Activated naive CD8-positive, alpha-beta T cell treated with anti-CD3 and anti-CD28 coated beads for 36 hours (primary cell): Measurements from ENCODE around the gene KRT16. TPM values are rescaled to one million over a fixed set of nuclear protein-coding genes. Genes with fewer than 3 reads are reported as not detected.
"Not testable (repeated sequence)": the region's sequence is repeated elsewhere in the genome, so short reads cannot be mapped to it uniquely, and the experiment has no call there.

Experiments used
- DNase-seq: peaks from one replicate; pipeline ENCODE4 v3.0.0; 2021
- H3K27ac Mint-ChIP-seq: one replicate; pipeline ENCODE4 v1.8.0; 2022; ENCODE audit warnings: mild to moderate bottlenecking, moderate library complexity, mixed read lengths
- H3K27me3 Mint-ChIP-seq: one replicate; pipeline ENCODE4 v1.8.0; 2022; ENCODE audit warnings: mild to moderate bottlenecking, mixed read lengths
- H3K36me3 Mint-ChIP-seq: one replicate; pipeline ENCODE4 v1.8.0; 2021; ENCODE audit warnings: mild to moderate bottlenecking, mixed read lengths
- H3K4me1 Mint-ChIP-seq: one replicate; pipeline ENCODE4 v1.8.0; 2021; ENCODE audit warnings: mixed read lengths
- H3K4me3 Mint-ChIP-seq: one replicate; pipeline ENCODE4 v1.8.0; 2022; ENCODE audit warnings: mild to moderate bottlenecking, moderate library complexity, mixed read lengths
- H3K9me3 Mint-ChIP-seq: one replicate; pipeline ENCODE4 v1.8.0; 2022; ENCODE audit warnings: mixed read lengths
- total RNA-seq, 2 experiments: library from RNA; stranded (reverse); gene quantifications; one replicate each; pipeline ENCODE4 v1.2.3, GENCODE V29; 2021

KRT16 gene
- not detected for total RNA-seq

DNA sequence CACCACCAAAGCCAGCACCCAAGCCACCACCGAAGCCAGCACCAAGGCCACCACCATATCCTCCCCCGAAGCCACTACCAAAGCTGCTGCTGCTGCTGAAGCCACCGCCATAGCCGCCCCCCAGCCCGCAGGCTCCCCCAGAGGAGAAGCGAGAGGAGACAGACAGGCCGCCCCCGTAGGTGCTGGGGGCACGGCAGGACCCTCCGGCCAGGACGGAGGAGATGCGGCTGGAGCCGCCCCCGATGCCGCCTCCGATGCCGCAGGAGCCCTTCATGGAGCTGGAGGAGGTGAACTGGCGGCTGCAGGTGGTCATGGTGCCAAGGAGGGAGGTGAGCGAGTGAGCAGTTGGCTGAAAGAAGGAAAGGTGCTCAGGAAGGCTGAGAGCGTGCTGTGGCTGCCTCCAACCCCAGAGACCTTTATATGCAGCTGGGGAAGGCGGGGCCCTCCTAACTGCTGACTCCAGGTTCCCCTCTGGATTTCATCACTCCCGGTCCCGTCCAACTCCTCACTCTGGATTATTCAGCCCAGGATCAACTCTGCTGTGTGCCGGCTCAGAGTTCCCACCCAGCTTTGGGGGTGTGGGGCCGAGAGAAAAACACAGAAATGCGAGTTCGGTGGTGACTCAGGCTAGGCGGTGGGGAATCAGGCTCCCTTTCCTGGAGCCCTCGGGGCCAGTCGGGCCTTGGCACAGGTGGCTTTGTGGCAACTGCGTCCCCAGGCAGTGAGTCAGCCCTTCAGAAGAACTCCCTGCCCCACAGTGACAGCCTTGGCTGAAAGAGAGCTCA lies at the start of gene KRT16:
KRT16 (minus strand) TSS at position 392 of the 785 bp plus-strand sequence; CDS start at position 313, 79 bp downstream.
- not testable (repeated sequence) for H3K36me3 Mint-ChIP-seq, H3K27ac Mint-ChIP-seq, H3K4me3 Mint-ChIP-seq, H3K4me1 Mint-ChIP-seq, DNase-seq, H3K9me3 Mint-ChIP-seq
- H3K27me3 Mint-ChIP-seq = peaks cover 16% of the 10 kb centered on the region

DNA sequence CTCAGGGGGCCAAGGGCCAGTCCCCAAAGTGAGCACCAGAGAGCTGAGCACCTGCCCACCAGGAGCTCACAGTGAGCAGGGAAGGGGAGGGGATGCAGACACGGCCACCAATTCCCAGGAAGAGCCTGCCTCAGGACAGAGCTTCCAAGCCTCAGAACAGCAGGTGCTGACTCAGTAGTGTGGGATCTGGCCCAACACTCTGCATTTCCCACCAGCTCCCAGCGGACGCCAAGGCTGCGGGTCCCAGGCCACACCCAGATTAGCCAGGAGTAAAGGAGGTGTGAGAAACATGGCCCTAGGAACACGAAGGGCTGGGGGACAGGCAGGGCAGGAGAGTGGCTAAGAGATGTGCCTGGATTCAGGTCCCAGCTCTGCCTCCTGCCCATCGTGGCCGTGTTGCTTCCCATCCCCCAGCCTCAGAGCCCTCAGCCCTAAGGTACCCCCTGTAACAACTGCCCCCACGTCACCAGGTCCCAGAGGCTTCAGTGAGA lies 47.7 kb upstream of the KRT16 start:
- no peaks in the 10 kb centered on the region for H3K27me3 Mint-ChIP-seq
- H3K36me3 Mint-ChIP-seq = no peaks in the 10 kb centered on the region
- H3K4me1 Mint-ChIP-seq = peaks cover 7% of the 10 kb centered on the region

DNA sequence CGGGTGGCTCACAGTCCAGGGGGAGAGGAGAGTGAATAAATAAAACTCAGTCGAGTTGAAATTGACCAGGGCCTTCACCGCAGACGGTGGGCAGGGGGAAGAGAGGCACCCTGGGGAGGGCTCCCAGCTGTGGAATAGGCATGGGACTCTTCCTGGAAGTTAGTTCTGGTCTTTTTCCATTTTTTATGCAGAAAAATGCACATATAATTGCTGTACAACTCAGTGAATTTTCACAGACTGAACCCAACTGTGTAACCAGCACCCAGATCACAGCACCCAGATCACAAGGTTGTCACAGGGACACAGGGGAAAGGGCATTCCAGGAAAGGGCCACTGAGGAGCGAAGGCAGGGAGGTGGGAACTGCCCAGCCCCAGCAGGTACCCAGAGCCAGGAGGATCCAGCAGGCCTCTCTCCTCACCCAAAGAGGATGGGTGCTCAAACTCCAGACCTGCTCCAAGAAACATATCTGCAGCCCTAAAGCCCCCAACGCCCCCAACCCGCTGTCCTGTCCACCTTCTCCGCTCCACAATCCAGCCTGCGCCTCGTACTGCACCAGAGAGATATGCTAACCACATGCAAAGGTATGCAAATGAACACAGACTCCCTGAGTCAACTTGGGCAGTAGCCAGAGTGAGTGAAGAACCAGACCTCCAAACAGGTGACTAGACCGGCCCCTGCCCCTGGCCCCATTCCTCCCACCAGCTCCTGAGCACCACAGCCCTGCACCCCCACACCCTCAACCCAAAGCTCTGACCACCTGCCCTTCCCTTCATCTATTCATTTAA lies 47.1 kb upstream of the KRT16 start:
- Mint-ChIP-seq H3K27me3 (no peaks in the 10 kb centered on the region), H3K4me1 (peaks cover 4% of the 10 kb centered on the region)

More for the DNA sequence above, 47.7 kb upstream of the KRT16 start:
- H3K27ac Mint-ChIP-seq = no peak overlapping the region
- H3K4me3 Mint-ChIP-seq = no peak overlapping the region
- H3K9me3 Mint-ChIP-seq = no peaks in the 10 kb centered on the region
- no peak for DNase-seq

DNA sequence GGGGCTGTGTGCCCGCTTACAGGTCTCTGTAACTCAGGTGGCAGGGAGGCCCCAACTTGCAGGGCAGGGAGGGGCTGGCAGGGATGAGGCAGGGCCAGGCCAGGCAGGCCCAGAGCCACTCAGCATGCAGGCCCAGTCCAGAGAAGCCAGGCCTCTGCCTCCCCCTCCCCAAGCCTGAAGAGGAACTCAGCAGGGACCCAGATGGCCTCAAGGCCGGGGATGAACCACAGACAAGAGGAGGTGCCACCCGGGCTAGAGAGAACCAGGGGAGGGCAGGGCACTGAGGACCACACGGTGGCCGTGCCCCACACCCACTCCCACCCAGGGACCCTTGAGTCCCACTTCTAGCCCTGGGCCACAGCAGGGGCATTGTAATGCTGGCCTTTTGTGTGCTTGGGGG lies 46.3 kb upstream of the KRT16 start:
- no peaks in the 10 kb centered on the region for H3K36me3 Mint-ChIP-seq
- no peak overlapping the region for H3K27ac Mint-ChIP-seq
- H3K9me3 Mint-ChIP-seq = no peaks in the 10 kb centered on the region
- DNase-seq = no peak
- no peaks in the 10 kb centered on the region for H3K4me1 Mint-ChIP-seq
- no peak overlapping the region for H3K4me3 Mint-ChIP-seq
- H3K27me3 Mint-ChIP-seq = no peaks in the 10 kb centered on the region

More for the DNA sequence above, 47.1 kb upstream of the KRT16 start:
- H3K36me3 Mint-ChIP-seq = no peaks in the 10 kb centered on the region
- H3K27ac Mint-ChIP-seq = no peak overlapping the region
- no peaks in the 10 kb centered on the region for H3K9me3 Mint-ChIP-seq
- DNase-seq = no peak
- H3K4me3 Mint-ChIP-seq = no peak overlapping the region

DNA sequence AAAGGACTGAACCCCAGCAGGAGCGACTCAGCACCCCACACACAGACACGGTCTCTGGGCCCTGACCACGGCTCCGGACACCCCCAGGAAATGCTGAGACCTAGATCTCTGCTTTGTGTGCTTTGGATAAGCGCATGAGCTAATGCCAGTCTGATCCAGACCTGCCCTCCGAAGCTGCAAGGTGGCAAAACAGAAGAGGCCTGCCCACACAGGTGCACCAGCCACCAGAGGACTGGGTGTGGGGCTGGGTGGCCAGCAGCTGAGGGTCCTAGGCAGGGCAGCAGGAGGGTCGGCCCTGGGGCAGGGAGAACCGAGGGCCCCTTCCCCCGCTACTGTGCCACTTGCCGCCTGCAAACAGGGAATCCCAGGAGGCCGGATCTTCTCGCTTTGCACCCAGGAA lies 45.4 kb upstream of the KRT16 start:
- Mint-ChIP-seq H3K27me3 (no peaks in the 10 kb centered on the region), H3K4me1 (no peaks in the 10 kb centered on the region), H3K27ac (no peak overlapping the region), H3K4me3 (no peak overlapping the region), H3K9me3 (no peaks in the 10 kb centered on the region), H3K36me3 (no peaks in the 10 kb centered on the region)
- DNase-seq = no peak

DNA sequence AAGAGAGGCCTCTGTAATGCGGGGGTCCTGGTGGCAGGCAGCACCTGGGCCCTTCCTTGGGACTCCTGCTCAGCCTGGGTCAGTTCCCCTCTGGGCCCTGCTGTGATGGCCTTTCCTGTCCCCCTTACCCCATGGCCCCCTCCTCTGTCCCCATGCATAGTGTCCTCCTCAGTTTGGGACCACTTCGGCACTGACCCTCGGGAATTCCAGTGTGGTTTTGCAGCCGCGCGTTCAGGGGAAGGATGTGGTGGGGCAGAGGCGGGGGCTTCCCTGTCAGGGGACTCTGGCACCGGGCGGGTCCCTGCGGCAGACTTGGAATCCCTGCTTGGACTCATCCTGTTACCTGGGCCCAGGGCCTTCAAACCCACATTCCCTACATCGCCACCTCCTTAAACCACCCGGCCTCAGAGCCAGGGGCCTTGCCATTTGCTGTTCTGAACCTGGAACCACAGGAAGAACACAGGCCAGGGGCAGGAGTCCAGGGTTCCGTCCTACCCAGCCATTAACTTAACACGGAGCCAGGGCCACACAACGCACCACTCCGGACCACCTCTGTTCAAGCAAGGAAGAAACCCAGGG lies 44.7 kb upstream of the KRT16 start:
- no peak for DNase-seq
- Mint-ChIP-seq H3K4me3 (no peak overlapping the region), H3K9me3 (no peaks in the 10 kb centered on the region), H3K27ac (no peak overlapping the region), H3K4me1 (no peaks in the 10 kb centered on the region), H3K27me3 (no peaks in the 10 kb centered on the region), H3K36me3 (no peaks in the 10 kb centered on the region)

DNA sequence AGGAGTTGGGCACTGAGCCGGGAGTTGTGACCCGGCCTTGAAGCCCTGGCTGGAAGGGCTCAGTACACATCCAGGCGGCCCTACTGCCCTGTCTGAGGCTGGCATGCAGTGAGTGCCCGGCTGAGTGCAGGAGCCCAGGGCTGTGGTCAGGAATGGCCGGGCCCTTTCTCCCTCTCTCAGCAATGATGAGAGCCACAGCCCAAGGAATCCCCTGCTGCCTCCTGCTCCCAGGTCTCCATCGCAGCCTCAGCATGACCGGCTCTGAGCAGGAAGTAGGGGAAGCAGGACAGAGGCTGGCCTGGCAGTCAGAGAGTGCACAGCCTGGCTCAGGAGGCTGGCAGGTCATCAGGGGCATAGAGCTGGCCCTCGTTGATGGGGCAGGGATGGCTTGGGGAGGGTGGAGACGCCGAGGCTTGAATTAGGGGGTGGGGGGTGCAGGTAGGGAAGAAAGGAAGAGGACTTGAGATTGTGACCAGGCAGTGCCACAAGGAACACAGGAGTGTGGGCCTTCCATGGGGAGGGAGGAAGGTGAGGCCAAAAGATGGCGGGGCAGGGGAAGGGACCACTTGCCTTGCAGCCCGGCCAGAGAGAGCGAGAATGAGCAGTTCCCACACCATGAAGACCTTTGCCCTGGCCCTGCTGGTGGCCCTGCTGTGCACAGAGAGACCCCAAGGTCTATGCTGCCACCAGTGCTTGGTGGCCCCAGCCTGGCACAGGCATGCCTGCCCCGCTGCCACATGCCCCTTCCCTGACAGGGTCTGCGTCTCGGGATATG lies 43.9 kb upstream of the KRT16 start:
- H3K4me1 Mint-ChIP-seq = no peaks in the 10 kb centered on the region
- no peak overlapping the region for H3K4me3 Mint-ChIP-seq
- DNase-seq = no peak
- no peaks in the 10 kb centered on the region for H3K36me3 Mint-ChIP-seq
- no peak overlapping the region for H3K27ac Mint-ChIP-seq
- no peaks in the 10 kb centered on the region for H3K9me3 Mint-ChIP-seq
- no peaks in the 10 kb centered on the region for H3K27me3 Mint-ChIP-seq

DNA sequence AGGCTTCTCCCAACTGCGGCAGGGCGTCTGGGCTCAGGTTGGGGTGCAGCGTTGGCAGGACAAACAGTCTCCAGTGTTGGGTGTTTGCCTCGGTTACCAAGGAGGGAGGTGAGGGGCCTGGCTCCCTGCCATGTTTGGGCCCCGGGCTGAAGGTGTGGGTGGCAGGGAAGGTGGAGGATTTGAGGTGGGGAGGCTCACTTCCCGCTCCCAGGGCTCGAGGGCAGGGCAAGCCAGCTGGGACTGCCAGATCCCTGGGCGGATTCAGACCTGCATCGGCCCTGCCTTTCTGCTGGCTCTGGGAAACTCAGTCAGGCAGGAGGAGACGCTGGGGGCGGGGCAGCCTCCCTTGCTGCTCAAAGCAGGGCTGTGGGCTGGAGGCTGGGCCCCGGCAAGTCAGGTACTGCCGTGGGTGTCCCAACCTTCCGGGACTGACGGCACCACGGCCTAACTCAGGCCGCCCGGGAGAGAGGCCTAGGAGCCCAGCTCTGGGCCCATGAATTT lies 43.1 kb upstream of the KRT16 start:
- no peak overlapping the region for H3K27ac Mint-ChIP-seq
- H3K4me3 Mint-ChIP-seq = no peak overlapping the region
- no peaks in the 10 kb centered on the region for H3K36me3 Mint-ChIP-seq
- no peaks in the 10 kb centered on the region for H3K9me3 Mint-ChIP-seq
- H3K4me1 Mint-ChIP-seq = no peaks in the 10 kb centered on the region
- DNase-seq = no peak
- H3K27me3 Mint-ChIP-seq = no peaks in the 10 kb centered on the region

DNA sequence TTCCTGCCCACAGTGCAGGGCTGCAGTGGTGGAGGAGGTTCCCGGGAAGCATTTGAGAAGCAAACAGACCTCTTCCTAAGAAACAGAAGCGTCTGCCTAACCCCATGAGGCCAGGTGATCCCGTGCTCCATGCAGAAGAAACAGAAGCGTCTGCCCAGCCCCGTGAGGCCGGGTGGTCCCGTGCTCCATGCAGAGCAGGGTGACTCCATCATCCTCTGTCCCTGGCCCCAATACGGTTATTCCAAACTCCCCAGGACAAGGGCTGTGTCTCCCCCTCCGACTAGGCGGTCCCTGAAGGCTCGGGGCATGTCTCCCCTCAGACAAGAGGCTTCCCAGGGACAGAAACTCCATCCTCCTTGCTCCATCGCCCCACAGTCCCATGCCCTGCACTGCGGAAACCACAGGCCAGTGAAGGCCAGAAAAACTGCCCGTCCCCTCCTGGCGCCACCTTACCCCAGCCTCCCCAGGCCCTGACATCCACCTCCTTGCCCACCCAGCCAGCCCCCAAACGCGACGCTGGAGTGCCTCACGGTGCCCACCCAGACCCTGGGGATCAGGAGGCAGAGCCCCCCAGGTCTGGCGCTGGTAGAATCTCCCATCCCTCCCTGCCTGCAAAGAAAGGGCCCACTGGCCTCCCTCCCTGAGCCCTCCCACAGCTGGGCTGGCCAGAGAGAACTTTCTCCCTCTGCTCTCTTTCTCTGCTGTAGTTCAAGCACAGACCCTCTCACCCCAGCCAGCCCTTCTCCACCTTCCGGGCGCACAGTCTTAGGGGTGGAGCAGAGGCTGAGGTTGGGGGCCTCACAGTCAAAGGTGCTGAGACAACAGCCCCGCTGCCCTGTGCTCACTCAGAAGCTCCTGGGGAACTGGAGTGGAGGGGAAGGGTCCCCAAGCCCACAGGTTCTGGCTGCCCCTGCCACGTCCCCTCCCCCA lies 42.4 kb upstream of the KRT16 start:
- no peak overlapping the region for H3K27ac Mint-ChIP-seq
- no peak for DNase-seq
- H3K4me1 Mint-ChIP-seq = no peaks in the 10 kb centered on the region
- no peaks in the 10 kb centered on the region for H3K9me3 Mint-ChIP-seq
- H3K36me3 Mint-ChIP-seq = no peaks in the 10 kb centered on the region
- H3K27me3 Mint-ChIP-seq = no peaks in the 10 kb centered on the region
- no peak overlapping the region for H3K4me3 Mint-ChIP-seq

DNA sequence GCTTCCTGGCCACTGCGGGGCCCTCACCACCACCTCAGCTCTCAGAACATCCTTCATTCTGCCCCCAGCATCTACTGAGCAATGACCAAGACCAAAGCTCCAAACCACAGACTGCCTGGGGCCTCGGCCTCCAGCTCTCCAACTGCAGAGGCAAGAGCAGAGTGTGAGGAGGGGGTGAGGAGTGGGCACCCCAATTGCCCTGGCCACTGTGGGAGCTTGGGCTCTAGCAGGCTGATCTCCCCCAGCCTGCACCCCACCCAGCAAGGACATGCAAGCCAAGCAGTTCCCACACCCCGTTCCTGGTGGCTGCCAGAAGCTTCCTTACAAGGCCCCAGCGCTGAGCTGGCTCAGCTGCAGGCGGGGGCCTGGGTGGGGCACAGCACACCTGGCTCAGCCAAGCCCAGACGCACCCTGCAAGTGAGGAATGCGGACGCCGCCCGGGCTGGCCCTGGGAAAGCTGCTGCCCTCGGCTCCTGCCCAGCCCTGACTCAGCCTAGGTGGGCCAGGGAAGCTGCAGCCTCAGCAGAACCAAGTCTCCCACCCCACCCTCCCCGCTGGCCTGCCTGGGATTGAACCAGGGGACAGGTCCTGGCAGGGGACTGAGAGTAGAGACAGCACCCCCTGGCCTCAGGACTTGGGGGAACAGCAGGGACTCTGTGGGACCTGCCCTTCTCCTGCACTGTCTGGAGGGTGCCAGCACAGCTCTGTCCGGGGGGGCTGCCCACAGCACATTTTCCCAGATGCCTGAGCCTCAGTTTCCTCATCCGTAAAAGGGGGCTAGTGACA lies 41.5 kb upstream of the KRT16 start:
- Mint-ChIP-seq H3K27ac (no peak overlapping the region), H3K4me3 (no peak overlapping the region), H3K27me3 (no peaks in the 10 kb centered on the region), H3K4me1 (no peaks in the 10 kb centered on the region), H3K9me3 (no peaks in the 10 kb centered on the region), H3K36me3 (no peaks in the 10 kb centered on the region)
- DNase-seq = no peak

DNA sequence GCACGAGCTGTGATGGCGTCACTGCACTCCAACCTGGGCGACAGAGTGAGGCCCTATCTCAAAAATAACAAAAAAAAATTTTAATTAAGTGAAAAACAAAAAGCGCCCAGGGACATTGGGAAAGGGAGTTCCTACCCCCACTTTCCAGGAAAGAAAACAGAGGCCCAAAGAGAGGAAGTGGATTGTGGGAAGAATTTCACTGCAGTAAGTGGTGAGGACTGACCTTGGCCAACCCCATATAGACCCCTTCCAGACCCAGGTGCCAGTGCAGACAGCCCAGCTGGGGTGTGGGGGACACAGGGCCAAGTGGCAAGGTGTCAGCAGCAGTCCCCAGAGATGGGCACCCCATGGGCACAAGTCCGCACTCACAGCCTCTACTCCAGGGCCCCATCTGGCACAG lies 40.9 kb upstream of the KRT16 start:
- Mint-ChIP-seq H3K9me3 (no peaks in the 10 kb centered on the region), H3K27ac (no peak overlapping the region), H3K4me1 (peaks cover 2% of the 10 kb centered on the region), H3K27me3 (no peaks in the 10 kb centered on the region), H3K36me3 (no peaks in the 10 kb centered on the region), H3K4me3 (no peak overlapping the region)
- DNase-seq = no peak

DNA sequence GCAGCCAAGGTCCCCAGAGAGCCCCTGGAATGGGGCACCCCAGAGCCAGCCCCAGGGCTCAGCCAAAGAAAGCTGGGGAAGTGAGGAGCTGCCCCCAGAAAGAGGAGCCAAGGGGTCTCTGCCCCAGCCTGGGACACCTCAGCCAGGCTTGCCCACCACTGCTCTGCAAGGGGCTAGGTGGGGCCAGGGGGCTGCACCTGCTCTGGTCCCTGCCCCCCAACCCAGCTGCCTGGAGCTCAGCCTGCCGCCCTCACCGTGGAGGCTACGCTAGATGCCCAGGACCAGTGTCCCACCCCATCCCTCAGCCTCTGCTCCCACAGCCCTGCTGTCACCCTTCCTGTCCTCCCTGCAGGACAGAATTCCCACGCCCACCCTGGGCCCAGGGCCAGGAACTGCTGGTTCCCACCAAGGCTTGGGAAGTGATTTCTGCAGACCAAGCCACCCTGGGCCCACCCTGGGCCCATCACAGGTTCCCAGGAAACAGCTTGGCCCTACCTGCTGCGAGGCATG lies 39.9 kb upstream of the KRT16 start:
- Mint-ChIP-seq H3K4me1 (peaks cover 5% of the 10 kb centered on the region), H3K27ac (no peak overlapping the region), H3K4me3 (no peak overlapping the region), H3K9me3 (no peaks in the 10 kb centered on the region), H3K27me3 (no peaks in the 10 kb centered on the region), H3K36me3 (no peaks in the 10 kb centered on the region)
- no peak for DNase-seq
